Activated T-helper 9 cell treated with anti-CD3 and anti-CD28 coated beads, Interleukin-2, amount 50 U/mL, for 16 hours (primary cell): ENCODE data around the gene STIM2.

Experiments
- DNase-seq: peaks from one replicate; pipeline ENCODE4 v3.0.0-alpha.2; 2020; ENCODE audit warnings: low read depth

The STIM2 gene

GRCh38 chr4:26837993-26838842 lies 22.4 kb upstream of the STIM2 start:
- DNase-seq, result no peak

GRCh38 chr4:26839016-26839415 lies 21.6 kb upstream of the STIM2 start:
- no peak for DNase-seq

- DNase-seq, result no peak
Measured at GRCh38 chr4:26839534-26839951, 21.1 kb upstream of the STIM2 start.

GRCh38 chr4:26840786-26841185 lies 19.9 kb upstream of the STIM2 start:
- DNase-seq, result no peak

GRCh38 chr4:26842911-26843310 lies 17.7 kb upstream of the STIM2 start:
- DNase-seq, result no peak

GRCh38 chr4:26850528-26850927 lies 10.1 kb upstream of the STIM2 start:
- DNase-seq, result no peak

GRCh38 chr4:26851129-26851528 lies 9.5 kb upstream of the STIM2 start:
- no peak for DNase-seq

- DNase-seq, result no peak
Measured at GRCh38 chr4:26854701-26855100, 5.9 kb upstream of the STIM2 start.

- no peak for DNase-seq
Measured at GRCh38 chr4:26856906-26857277, 3.7 kb upstream of the STIM2 start.

- DNase-seq, result peak; percentile 91
Measured at GRCh38 chr4:26857278-26858034, 3.2 kb upstream of the STIM2 start.

GRCh38 chr4:26858035-26858918 lies 2.4 kb upstream of the STIM2 start:
- no peak for DNase-seq

GRCh38 chr4:26858947-26859401 lies 1.7 kb upstream of the STIM2 start:
- no peak for DNase-seq

GRCh38 chr4:26859762-26860156 lies 882 bp upstream of the STIM2 start:
- DNase-seq, result no peak

GRCh38 chr4:26860922-26861433 lies 337 bp downstream of the STIM2 start:
- DNase-seq, result peak; percentile 43

GRCh38 chr4:26861434-26862186 lies 969 bp downstream of the STIM2 start:
- DNase-seq, result peak; percentile 65

- DNase-seq, result no peak
Measured at GRCh38 chr4:26862381-26862915, 1.8 kb downstream of the STIM2 start.

GRCh38 chr4:26863512-26863911 lies 2.9 kb downstream of the STIM2 start:
- no peak for DNase-seq

- DNase-seq, result no peak
Measured at GRCh38 chr4:26864899-26865298, 4.3 kb downstream of the STIM2 start.

GRCh38 chr4:26866203-26866602 lies 5.6 kb downstream of the STIM2 start:
- DNase-seq, result no peak

GRCh38 chr4:26866781-26867180 lies 6.1 kb downstream of the STIM2 start:
- DNase-seq, result no peak
